Dedifferentiated amniotic fluid mesenchymal stem cell (primary cell): ENCODE data around the gene GAB2.
"Not testable (repeated sequence)": the region's sequence is repeated elsewhere in the genome, so short reads cannot be mapped to it uniquely, and the experiment has no call there.

Source experiments
- DNase-seq: peaks from one replicate; pipeline ENCODE4 v3.0.0-alpha.2; 2016; ENCODE audit errors: extremely low spot score

The GAB2 gene

GRCh38 chr11:78417175-78417887 is at the start of gene GAB2:
GAB2 (minus strand) TSS chr11:78417820; CDS start chr11:78417720, 100 bp downstream.
- DNase-seq = no peak

GRCh38 chr11:78467370-78467769 is 49.8 kb upstream of the GAB2 start:
- DNase-seq = no peak

GRCh38 chr11:78465169-78465942 is 47.7 kb upstream of the GAB2 start:
- DNase-seq = no peak

GRCh38 chr11:78464787-78465168 is 47.2 kb upstream of the GAB2 start:
- DNase-seq = not testable (repeated sequence)

- DNase-seq = no peak
Measured at GRCh38 chr11:78460471-78460870, 42.9 kb upstream of the GAB2 start.

- DNase-seq = no peak
Measured at GRCh38 chr11:78459738-78460137, 42.1 kb upstream of the GAB2 start.

GRCh38 chr11:78457448-78457847 is 39.8 kb upstream of the GAB2 start:
- DNase-seq = no peak

GRCh38 chr11:78453140-78453935 is 35.7 kb upstream of the GAB2 start:
- DNase-seq = no peak

- no peak for DNase-seq
Measured at GRCh38 chr11:78451371-78452150, 33.9 kb upstream of the GAB2 start.

- DNase-seq = no peak
Measured at GRCh38 chr11:78450866-78451265, 33.2 kb upstream of the GAB2 start.

- DNase-seq = no peak
Measured at GRCh38 chr11:78449866-78450265, 32.2 kb upstream of the GAB2 start.

- DNase-seq = no peak
Measured at GRCh38 chr11:78446210-78446609, 28.6 kb upstream of the GAB2 start.

GRCh38 chr11:78444726-78445125 is 27.1 kb upstream of the GAB2 start:
- no peak for DNase-seq

- DNase-seq = no peak
Measured at GRCh38 chr11:78441956-78442355, 24.3 kb upstream of the GAB2 start.

GRCh38 chr11:78438298-78438975 is 20.8 kb upstream of the GAB2 start:
- no peak for DNase-seq

- no peak for DNase-seq
Measured at GRCh38 chr11:78432956-78433355, 15.3 kb upstream of the GAB2 start.

GRCh38 chr11:78432058-78432515 is 14.5 kb upstream of the GAB2 start:
- no peak for DNase-seq

GRCh38 chr11:78429660-78430059 is 12.0 kb upstream of the GAB2 start:
- no peak for DNase-seq

- DNase-seq = no peak
Measured at GRCh38 chr11:78429209-78429608, 11.6 kb upstream of the GAB2 start.

GRCh38 chr11:78428773-78429172 is 11.2 kb upstream of the GAB2 start:
- no peak for DNase-seq

GRCh38 chr11:78428266-78428636 is 10.6 kb upstream of the GAB2 start:
- DNase-seq = no peak
